Hepatocyte (in vitro differentiated cells): Measurements from ENCODE around the gene LIN28B.

Experiments used
- CTCF ChIP-seq: fragments of 200-600 bp; sonication (generic); IDR thresholded peaks from 2 replicates; pipeline ENCODE4 v1.5.1; 2016; ENCODE audit warnings: antibody characterized with exemption, mild to moderate bottlenecking; ENCODE audit not compliant: poor library complexity
- EZH2phosphoT487 ChIP-seq: fragments of 200-600 bp; sonication (generic); IDR thresholded peaks from one replicate; pipeline ENCODE4 v1.6.1; 2018; ENCODE audit warnings: antibody characterized with exemption, mild to moderate bottlenecking, low read depth, moderate library complexity; ENCODE audit not compliant: unreplicated experiment, severe bottlenecking

DNA sequence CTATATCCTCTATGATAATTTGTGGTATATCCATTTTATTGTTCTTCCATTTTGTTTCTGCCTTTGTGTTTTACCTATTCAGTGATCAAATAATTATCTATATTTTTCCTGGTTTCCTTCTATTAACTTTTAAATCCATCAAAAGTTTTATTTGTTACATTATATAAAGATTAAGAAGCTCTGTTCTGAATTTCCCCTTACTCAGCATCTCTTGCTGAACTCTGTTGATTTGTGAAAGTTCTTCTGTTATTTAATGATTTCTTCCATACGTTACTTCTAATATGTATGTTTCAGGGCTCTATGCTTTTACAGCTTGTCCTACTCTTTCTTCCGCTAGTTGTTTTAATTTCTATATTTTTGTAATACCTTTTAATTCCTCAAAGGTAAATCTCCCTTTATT, 87.1 kb downstream of the LIN28B start:
- TF ChIP-seq CTCF (no peak), EZH2phosphoT487 (no peak)
